D341Med (cell line): Measurements from ENCODE around the gene CDK5RAP3.
"Not testable (repeated sequence)": the region's sequence is repeated elsewhere in the genome, so short reads cannot be mapped to it uniquely, and the experiment has no call there.

Experiments
- DNase-seq: peaks from one replicate; pipeline ENCODE4 v3.0.0; 2012; ENCODE audit warnings: low spot score

The CDK5RAP3 gene

DNA sequence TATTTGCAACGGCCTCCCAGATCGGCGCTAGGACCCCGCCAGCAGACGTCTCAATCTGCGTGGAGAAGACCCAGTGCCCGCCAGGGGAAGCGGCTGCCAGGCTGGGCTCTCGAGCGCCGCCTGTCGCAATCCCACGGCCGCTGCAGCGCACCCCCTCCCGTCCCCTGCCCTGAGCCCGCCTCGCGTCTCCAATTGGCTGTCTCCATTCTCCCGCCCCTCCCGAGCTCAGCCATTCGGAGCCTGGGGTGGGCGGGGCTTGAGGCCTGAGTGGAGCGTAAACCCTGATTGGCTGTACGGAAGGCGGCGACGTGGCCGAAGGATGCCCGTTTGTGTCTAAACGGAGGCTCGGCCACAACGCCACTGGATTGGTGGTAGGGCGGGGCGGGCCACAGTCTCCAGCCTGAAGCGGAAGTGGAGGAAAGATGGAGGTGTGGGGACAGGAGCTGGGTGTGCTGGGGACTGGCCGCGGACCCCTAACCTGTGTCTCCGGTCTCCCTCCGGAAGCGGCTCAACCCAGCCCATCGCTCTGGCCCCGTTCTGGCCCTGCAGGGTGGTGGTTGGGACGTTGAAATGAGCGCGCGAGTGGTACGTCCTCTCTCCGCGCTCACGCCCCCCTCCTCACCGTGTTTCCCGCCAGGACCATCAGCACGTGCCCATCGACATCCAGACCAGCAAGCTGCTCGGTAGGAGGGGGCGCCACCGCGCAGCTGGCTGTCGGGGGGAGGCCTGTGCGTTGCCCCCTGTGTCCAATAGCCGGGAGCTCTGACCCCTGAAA lies at the start of gene CDK5RAP3:
TSS of gene CDK5RAP3 (plus strand) at position 389 of the 775 bp plus-strand sequence. CDS start at position 423, 34 bp downstream.
- peak; percentile 100 for DNase-seq

- DNase-seq = no peak
Measured at GRCh38 chr17:47924785-47925677, 45.9 kb upstream of the CDK5RAP3 start.

DNA sequence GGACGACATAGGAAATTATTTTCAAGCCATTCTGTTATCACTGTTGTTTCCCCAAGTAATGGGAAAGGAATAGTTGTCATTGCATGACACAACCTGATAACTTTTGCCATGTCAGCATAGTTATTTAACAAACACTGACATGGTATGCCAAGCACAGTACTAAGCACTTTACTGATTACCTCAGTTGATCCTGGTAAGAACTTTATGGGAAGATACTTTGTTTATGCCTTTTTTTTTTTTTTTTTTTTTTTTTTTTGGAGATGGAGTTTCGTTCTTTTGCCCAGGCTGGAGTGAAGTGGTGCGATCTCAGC lies 45.3 kb upstream of the CDK5RAP3 start:
- no peak for DNase-seq

GRCh38 chr17:47927821-47928400 lies 43.0 kb upstream of the CDK5RAP3 start:
- DNase-seq = no peak

GRCh38 chr17:47928415-47928814 lies 42.5 kb upstream of the CDK5RAP3 start:
- no peak for DNase-seq

DNA sequence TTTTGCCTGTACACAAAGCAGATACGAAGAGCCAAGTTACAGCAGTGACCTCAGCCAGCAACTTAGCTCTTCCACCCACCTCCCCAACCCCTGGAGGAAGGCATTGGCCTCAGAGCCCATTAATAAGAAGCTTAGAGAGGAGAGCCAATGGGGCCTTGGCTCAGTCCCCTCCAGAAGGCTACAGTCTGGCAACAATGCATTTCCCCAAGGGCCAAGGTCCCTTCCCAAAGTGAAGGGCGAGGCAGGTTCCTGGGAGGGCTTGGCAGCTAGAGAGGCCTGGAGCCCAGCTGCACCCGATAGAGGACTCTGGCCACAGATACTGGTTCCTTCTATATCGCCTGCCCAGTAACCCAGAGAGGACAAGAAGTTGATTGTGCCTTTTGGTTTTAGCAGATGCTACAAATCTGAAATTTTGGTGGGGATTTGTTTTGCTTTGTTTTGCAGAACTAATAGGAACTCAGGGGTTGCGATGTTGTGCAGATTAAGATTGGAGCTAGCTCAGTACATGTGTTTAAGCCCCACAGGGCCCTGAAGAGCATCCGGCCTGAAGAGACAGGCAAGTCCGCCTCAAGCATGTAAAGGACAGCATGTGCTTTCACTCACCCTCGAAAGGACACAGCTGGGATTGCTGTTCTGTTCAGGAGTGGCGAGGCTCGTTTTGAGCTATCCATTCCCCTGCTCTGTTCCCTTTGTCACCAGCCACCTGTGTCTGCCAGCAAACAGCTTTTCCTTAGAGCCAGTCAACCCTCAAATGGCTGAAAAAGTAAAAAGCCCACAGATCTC lies 41.5 kb upstream of the CDK5RAP3 start:
- peak; percentile 67 for DNase-seq

- no peak for DNase-seq
Measured at GRCh38 chr17:47931848-47932247, 39.1 kb upstream of the CDK5RAP3 start.

DNA sequence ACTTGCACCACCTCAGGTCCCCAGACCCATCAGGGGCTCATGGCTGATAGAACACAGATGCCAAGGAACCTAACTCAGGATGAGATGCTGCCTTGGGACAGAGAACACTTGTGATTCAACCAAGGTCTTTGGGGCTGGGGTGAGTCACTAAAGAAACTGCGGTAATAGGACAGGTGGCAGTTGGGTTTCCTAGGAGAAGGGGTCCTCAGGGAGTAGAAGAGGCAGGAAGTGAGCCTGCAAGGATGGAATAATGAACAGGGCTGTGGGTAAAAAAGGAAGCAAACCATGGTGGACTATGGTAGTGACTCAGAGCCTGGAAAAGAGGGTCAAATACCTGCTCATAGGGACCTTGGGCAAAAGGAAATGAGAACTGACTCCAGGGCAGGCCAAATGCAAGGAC lies 36.1 kb upstream of the CDK5RAP3 start:
- DNase-seq = no peak

DNA sequence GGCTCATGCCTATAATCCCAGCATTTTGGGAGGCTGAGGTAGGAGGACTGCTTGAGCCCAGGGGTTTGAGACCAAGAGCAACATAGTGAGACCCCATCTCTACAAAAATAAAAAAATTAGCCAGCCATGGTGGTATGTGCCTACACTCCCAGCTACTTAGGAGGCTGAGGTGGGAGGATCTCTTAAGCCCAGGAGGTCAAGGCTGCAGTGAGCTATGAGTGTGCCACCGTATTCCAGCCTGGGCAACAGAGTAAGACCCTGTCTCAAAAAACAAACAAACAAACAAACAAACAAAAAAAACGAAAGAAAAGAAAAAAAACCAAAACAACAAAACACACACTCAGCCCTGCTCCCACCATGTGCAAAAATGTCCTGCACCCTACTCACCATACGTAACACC lies 35.4 kb upstream of the CDK5RAP3 start:
- not testable (repeated sequence) for DNase-seq

DNA sequence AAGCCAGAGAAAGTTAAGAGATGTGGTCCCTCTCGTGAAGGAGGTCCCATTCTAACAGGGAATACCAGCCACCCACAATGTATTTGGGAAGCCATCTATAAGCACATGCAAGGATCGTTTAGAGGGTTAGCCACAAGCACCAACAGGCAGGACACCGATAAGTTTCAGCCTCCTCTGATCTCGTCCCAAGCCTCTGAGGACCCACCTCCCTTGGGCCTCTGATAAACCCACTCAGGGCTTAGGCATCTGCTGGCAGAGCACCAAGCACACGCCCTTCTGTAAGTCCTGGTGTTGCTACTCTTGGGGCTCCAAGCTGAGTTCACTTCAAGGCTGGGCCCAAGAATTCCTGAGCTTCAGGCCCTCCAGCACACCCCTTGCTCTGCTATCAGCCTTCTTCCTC lies 35.0 kb upstream of the CDK5RAP3 start:
- DNase-seq = no peak

GRCh38 chr17:47937941-47938340 lies 33.0 kb upstream of the CDK5RAP3 start:
- DNase-seq = no peak

DNA sequence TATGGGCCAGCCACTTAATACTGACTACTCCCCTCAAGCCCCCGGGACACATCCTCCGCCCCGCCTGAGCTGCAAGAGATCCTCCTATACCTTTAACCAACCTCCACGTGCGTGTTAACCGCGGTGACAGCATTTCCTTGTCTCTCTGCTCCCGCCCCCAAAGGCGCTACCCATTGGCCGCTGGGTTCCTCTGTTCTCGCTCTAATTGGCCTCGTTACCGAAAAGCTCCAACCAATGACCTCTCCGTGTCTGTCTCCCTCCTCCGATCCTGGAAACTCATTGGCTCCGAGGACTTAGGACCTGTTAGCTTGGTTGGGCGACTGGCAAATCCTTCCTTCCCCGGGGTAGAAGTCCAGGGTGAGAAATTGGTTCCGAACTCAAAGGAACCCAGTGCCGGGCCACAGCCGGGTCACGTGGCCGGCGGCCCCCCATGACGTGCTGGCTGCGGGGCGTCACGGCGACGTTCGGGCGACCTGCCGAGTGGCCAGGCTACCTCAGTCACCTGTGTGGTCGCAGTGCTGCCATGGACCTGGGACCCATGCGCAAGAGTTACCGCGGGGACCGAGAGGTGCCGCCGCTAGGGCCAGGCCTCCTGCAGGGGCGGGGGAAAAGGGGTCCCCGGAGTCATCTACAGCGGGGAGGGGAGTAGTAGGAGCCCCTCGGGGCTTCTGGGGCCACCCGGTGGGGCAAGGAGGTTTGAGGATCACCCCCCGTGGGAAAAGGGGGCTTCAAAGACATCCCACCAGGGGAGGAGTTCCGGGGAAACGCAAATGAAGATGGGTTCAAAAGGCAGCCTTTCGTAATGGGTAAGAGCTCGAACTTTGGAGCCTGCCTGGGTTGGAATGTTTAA lies 29.4 kb upstream of the CDK5RAP3 start, which contains the start of gene PNPO:
TSS of gene PNPO (plus strand) at position 326 of the 850 bp plus-strand sequence. CDS start at position 431, 105 bp downstream.
- DNase-seq = peak; percentile 52

DNA sequence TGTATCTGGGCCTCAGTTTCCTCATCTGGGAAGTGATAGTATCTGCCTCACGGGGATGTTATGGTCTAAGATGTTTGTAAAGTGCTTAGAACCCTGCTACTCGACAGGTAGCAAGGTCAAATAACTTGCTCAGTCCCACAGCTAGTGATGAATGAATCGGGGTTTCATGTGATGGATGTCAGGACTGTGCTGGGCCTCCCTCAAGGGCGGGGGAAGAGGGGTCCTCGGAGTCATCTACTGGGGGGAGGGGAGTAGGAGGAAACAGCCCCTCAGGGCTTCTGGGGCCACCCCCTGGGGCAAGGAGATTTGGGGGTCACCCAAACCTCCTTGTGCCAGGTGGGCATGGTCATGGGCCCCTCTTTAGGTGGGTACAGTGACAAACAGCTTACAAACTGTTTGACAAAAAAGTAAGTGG lies 28.8 kb upstream of the CDK5RAP3 start:
- DNase-seq = no peak

- no peak for DNase-seq
Measured at GRCh38 chr17:47942568-47942967, 28.3 kb upstream of the CDK5RAP3 start.

DNA sequence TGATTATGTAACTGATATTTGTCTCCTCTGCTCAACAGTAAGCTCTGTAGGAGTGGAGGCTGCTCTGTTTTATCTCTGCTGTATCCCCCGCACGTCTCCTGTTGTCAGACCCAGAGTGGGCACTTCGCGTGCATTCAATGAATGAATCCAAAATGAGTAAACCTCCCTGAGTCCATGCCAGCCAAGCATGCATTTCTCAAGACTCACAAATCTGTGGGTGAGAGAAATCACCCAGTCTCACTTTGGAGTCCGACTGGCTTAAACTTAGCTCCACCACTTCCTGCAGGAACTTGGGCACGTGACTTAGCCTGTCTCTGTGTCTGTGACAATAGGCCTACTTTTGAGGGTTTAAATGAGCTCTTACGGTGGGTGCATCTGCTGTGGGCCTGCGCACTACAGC lies 25.8 kb upstream of the CDK5RAP3 start:
- DNase-seq = no peak

GRCh38 chr17:47945529-47946508 lies 25.1 kb upstream of the CDK5RAP3 start:
- no peak for DNase-seq

DNA sequence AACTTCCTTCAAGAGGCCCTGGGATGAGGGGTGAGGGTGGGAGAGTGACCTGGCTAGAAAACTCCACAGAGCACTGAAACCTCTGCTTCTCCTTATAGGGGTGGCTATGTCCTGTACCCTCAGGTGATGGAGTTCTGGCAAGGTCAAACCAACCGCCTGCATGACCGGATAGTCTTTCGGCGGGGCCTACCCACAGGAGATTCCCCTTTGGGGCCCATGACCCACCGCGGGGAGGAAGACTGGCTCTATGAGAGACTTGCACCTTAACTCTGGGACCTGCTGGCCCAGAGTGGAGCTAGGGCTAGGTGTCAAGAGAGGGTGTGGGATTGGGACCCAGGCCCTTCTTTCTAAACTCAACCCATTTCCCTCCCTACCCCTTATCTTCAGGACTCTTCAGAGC lies 24.4 kb upstream of the CDK5RAP3 start:
- DNase-seq = no peak

GRCh38 chr17:47946929-47947397 lies 23.9 kb upstream of the CDK5RAP3 start:
- DNase-seq = peak; percentile 89

DNA sequence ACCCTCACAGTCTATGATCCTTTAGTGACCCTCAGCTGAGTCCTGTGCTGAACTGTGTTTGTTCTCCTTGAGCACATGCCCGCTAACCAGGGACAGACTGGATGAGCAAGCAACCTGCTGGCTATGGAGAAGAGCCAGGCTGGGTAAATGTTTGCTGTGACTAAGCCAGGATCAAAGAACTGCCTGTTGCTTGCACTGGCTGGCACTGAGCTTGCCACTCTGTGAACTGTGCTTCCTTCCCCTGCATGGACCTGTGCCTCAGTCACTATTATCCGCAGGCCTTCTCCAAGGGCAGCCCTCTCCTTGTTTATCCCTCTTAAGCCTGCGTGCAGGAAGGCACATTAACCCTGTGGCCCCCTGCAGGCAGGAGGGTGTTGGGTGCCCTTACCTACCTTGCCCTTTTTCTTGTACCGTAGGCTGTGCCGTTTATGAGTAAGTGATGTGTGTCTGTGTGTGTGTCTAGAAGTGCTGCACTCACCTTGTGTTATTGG lies 22.2 kb upstream of the CDK5RAP3 start:
- peak; percentile 51 for DNase-seq
